HUES64 (cell line): ENCODE measurements around the gene LYRM1.
"Not testable (repeated sequence)": the region's sequence is repeated elsewhere in the genome, so short reads cannot be mapped to it uniquely, and the experiment has no call there.

Source experiments
- H3K27ac ChIP-seq: 2 replicates; pipeline ENCODE4 v1.7.0; 2013; ENCODE audit warnings: low read depth, low read length, inconsistent platforms
- H3K27me3 ChIP-seq: 2 replicates; pipeline ENCODE4 v1.6.1; 2013; ENCODE audit warnings: mild to moderate bottlenecking, low read length; ENCODE audit not compliant: insufficient read depth
- H3K36me3 ChIP-seq: 2 replicates; pipeline ENCODE4 v1.6.1; 2013; ENCODE audit warnings: mild to moderate bottlenecking, low read length; ENCODE audit not compliant: insufficient read depth
- H3K4me1 ChIP-seq: 2 replicates; pipeline ENCODE4 v1.6.1; 2013; ENCODE audit warnings: mild to moderate bottlenecking, low read length, moderate library complexity; ENCODE audit not compliant: insufficient read depth
- H3K4me3 ChIP-seq: 2 replicates; pipeline ENCODE4 v1.5.1; 2013; ENCODE audit warnings: mild to moderate bottlenecking, low read length, moderate library complexity
- H3K9ac ChIP-seq: 2 replicates; pipeline ENCODE4 v1.6.1; 2013; ENCODE audit warnings: mild to moderate bottlenecking, low read depth, low read length
- H3K9me3 ChIP-seq: 2 replicates; pipeline ENCODE4 v1.6.1; 2013; ENCODE audit warnings: low read depth, low read length; ENCODE audit not compliant: insufficient read depth
- WGBS: fragments of 150-250, 120-280 bp; methylation state at CpG from one replicate; pipeline ENCODE4 v1.1.7; 2013; ENCODE audit warnings: missing lambda C conversion rate; 5-methylcytosine and 5-hydroxymethylcytosine counted together

The LYRM1 gene

GRCh38 chr16:20940871-20941635, 40.5 kb downstream of the LYRM1 start:
- H3K9me3 ChIP-seq = no peaks in the 10 kb centered on the region
- H3K36me3 ChIP-seq = no peaks in the 10 kb centered on the region
- no peak overlapping the region for H3K9ac ChIP-seq
- no peak overlapping the region for H3K27ac ChIP-seq
- no peaks in the 10 kb centered on the region; the same call in 1 of the 2 replicates for H3K4me1 ChIP-seq
- WGBS = 90% methylated on average over 6 of the region's 6 CpGs
- H3K4me3 ChIP-seq = no peak overlapping the region
- H3K27me3 ChIP-seq = no peaks in the 10 kb centered on the region

GRCh38 chr16:20941636-20941926, 41.0 kb downstream of the LYRM1 start:
- Histone ChIP-seq H3K4me1 (no peaks in the 10 kb centered on the region; the same call in 1 of the 2 replicates), H3K27me3 (no peaks in the 10 kb centered on the region), H3K9me3 (no peaks in the 10 kb centered on the region), H3K9ac (no peak overlapping the region), H3K27ac (no peak overlapping the region), H3K4me3 (no peak overlapping the region), H3K36me3 (no peaks in the 10 kb centered on the region)
- 95% methylated on average over 6 of the region's 6 CpGs for WGBS

DNA sequence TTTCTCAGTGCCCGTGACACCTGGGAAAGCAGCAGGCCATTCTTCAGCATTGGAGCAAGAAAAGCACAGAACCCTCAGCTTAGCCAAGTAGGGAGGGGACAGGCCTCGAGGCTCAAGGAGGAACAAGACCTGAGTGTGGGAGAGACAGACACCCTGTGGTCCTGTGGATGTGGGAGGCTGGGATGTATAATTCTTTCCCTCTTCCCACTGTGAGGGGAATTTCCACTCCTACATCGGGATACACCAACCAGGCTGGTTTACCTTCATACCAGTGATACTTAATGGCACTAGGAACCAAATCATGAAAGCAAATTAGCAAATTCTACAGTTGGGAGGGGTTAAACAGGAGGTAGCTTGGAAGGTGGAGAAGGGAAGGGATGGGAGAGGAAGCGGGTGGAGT, 41.7 kb downstream of the LYRM1 start:
- 85% methylated on average over 3 of the region's 4 CpGs for WGBS
- no peak overlapping the region for H3K9ac ChIP-seq
- no peak overlapping the region for H3K4me3 ChIP-seq
- no peak overlapping the region for H3K27ac ChIP-seq
- no peaks in the 10 kb centered on the region for H3K9me3 ChIP-seq
- H3K36me3 ChIP-seq = no peaks in the 10 kb centered on the region
- H3K4me1 ChIP-seq = no peaks in the 10 kb centered on the region; the same call in 1 of the 2 replicates
- H3K27me3 ChIP-seq = no peaks in the 10 kb centered on the region

DNA sequence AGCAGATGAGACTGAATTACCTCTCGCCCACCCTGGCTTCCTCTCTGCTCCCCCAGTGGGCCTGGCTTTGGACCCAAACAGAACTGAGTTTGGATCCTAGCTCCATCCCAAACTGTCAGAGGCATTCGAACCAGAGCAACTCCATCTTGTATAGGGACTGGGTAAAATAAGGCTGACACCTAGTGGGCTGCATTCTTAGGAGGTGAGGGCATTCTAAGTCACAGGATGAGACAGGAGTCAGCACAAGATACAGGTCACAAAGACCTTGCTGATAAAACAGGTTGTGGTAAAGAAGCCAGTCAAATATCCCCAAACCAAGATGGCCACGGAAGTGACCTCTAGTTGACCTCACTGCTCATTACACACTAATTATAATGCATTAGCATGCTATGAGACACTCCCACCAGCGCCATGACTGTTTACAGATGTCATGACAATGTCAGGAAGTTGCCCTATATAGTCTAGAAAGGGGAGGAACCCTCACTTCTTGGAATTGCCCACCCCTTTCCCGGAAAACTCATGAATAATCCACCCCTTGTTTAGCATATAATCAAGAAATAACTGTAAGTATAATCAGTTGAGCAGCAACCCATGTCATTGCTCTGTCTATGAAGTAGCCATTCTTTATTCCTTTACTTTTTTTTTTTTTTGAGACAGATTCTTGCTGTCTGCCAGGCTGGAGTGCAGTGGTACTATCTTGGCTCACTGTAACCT, 44.4 kb downstream of the LYRM1 start:
- Histone ChIP-seq H3K4me1 (no peaks in the 10 kb centered on the region; the same call in 1 of the 2 replicates), H3K4me3 (no peak overlapping the region), H3K9me3 (no peaks in the 10 kb centered on the region), H3K36me3 (no peaks in the 10 kb centered on the region), H3K9ac (no peak overlapping the region), H3K27me3 (no peaks in the 10 kb centered on the region), H3K27ac (no peak overlapping the region)
- WGBS = 95% methylated on average over 4 of the region's 5 CpGs

DNA sequence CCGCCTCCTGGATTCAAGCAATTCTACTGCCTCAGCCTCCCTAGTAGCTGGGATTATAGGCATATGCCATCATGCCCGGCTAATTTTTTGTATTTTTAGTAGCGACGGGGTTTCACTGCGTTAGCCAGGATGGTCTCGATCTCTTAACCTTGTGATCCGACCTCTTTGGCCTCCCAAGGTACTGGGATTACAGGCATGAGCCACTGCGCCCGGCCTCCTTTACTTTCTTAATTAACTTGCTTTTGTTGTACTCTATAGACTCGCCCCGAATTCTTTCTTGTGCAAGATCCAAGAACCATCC, 45.0 kb downstream of the LYRM1 start:
- H3K9ac ChIP-seq, H3K36me3 ChIP-seq, H3K27ac ChIP-seq, H3K27me3 ChIP-seq, H3K9me3 ChIP-seq, H3K4me3 ChIP-seq, H3K4me1 ChIP-seq: not testable (repeated sequence)
- WGBS = 96% methylated on average over 11 of the region's 11 CpGs

DNA sequence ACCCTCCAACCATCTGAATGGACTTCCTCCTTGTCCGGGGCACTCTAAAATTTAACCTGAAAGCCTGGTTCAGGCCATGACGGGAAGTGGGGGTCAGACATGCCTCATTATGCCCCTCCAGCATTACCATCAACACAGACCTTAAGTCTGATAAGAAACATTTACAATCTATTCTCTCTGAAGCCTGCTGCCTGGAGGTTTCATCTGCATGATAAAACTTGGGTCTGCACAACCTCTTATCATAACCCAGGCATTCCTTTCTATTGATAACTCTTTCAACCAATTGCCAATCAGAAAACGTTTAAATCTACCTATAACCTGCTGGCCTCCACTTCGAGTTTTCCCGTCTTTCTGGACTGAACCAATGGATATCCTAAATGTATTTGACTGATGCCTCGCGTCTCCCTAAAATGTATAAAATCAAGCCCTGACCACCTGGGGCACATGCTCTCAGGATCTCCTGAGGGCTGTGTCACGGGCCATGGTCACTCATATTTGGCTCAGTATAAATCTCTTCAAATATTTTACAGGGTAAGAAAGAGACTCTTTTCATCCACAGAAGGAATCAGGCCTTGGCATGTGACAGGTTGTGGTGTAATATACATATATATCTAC, 45.6 kb downstream of the LYRM1 start:
- Histone ChIP-seq H3K36me3 (no peaks in the 10 kb centered on the region), H3K9me3 (no peaks in the 10 kb centered on the region), H3K4me3 (no peak overlapping the region), H3K27ac (no peak overlapping the region), H3K27me3 (no peaks in the 10 kb centered on the region), H3K4me1 (no peaks in the 10 kb centered on the region; the same call in 1 of the 2 replicates), H3K9ac (no peak overlapping the region)
- 87% methylated on average over 8 of the region's 8 CpGs for WGBS

DNA sequence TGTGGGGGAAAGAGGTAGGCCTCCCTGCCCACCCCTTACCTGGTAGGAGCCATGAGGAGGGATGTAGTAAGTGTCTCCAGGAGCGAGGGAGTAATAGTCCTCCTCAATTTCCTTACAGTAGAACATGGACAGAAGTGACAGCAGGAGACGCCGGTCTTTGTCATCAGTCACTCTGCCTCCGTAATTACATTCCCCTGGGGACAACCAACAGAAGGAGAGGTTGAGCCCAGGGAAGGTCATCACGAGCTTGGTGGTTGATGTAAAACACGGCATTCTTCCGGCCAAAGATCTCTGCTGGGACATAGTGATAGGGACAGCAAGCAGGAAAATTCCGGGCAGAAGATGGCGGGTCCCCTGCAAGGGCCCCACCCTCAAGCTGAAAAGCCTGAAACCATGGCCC, 47.9 kb downstream of the LYRM1 start:
- Histone ChIP-seq H3K4me3 (no peak overlapping the region), H3K4me1 (no peaks in the 10 kb centered on the region; the same call in 1 of the 2 replicates), H3K27ac (no peak overlapping the region), H3K9me3 (no peaks in the 10 kb centered on the region), H3K9ac (no peak overlapping the region), H3K36me3 (no peaks in the 10 kb centered on the region), H3K27me3 (no peaks in the 10 kb centered on the region)
- WGBS = 97% methylated on average over 9 of the region's 9 CpGs

DNA sequence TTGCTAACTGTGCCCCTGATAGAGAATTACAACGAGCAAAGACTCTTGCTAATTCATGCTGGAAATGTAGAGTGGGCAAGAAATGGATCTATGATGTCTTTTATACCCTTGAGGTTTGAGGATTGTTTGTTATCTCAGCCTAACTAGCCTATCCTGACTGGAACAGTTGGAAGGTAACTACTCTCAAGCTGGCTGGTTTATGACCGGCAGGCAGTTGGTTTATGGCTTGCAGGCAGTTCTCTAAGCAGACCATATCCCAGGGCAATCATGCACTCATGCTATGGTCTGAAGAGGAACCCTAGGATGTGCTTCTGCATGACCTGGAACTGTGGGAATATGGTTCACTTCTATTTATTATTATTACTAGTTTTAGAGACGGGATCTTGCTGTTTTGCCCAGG, 49.1 kb downstream of the LYRM1 start:
- H3K4me3 ChIP-seq = no peak overlapping the region
- no peaks in the 10 kb centered on the region for H3K9me3 ChIP-seq
- no peaks in the 10 kb centered on the region for H3K36me3 ChIP-seq
- no peak overlapping the region for H3K9ac ChIP-seq
- no peak overlapping the region for H3K27ac ChIP-seq
- 88% methylated on average over 3 of the region's 3 CpGs for WGBS
- no peaks in the 10 kb centered on the region for H3K27me3 ChIP-seq
- no peaks in the 10 kb centered on the region; the same call in 1 of the 2 replicates for H3K4me1 ChIP-seq

- 86% methylated on average over 3 of the region's 4 CpGs for WGBS
- no peaks in the 10 kb centered on the region for H3K9me3 ChIP-seq
- no peaks in the 10 kb centered on the region; the same call in 1 of the 2 replicates for H3K4me1 ChIP-seq
- H3K4me3 ChIP-seq = no peak overlapping the region
- H3K9ac ChIP-seq = no peak overlapping the region
- no peaks in the 10 kb centered on the region for H3K27me3 ChIP-seq
- H3K27ac ChIP-seq = no peak overlapping the region
- no peaks in the 10 kb centered on the region for H3K36me3 ChIP-seq
These were observed 49.7 kb downstream of the LYRM1 start for GRCh38 chr16:20950294-20950693.

DNA sequence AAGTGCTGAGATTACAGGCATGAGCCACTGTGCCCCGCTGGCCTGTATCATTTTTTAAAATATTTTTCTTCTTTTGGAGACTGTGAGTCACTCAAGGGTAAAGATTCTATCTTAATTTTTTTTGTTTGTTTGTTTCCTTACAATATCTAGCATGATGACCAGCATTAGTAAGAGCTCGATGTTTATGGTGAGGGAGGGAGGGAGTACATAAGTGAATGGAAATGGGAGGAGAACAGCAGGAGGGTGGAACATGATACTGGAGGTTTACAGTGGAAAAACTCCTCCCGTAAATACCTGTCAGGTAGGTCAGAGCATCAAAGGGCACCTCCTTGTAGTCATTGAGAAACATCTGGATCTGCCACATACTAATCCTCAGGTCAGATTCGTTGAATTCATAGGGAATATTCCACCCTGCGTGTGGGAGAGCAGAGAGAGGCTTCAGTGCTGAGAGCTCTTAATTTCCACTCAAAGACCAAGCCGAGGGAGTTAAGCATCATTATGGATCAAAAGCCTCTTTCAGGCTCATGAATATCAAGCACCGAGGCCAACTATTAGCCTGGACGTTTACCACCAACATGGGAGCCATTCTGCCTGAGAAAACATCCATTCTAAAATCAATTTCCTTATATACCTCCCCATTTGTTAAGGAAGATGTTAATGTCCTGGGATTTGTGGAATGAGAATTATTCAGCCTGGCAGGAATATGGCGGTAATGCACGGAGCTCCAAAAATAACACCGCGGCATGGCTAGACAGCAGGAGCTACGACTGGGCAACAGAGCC, 51.8 kb downstream of the LYRM1 start:
- WGBS = 90% methylated on average over 13 of the region's 13 CpGs
- H3K27ac ChIP-seq = no peak overlapping the region

DNA sequence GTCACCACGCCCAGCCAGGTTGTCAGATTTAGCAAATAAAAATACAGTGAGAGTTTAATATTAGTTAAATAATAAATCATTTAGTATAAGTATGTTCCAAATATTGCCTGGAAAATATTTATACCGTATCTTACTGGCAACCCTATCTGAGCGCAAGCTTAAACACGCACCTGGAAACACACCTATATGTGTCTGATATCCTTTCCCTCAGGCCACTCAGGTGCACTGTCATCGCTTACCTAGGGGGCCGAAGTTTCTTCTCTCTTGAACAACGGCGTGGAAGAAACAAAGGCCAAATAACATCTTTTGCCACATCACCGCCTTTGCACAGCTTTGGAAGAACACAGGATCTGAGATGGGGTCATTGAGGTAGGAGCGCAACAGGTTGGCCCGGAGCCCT, 54.0 kb downstream of the LYRM1 start:
- Histone ChIP-seq H3K4me3 (no peak overlapping the region), H3K27me3 (no peaks in the 10 kb centered on the region), H3K4me1 (no peaks in the 10 kb centered on the region), H3K27ac (no peak overlapping the region), H3K9me3 (no peaks in the 10 kb centered on the region), H3K9ac (no peak overlapping the region), H3K36me3 (no peaks in the 10 kb centered on the region)
- WGBS = 98% methylated on average over 10 of the region's 11 CpGs

More for the DNA sequence above, 51.8 kb downstream of the LYRM1 start:
- H3K9me3 ChIP-seq = no peaks in the 10 kb centered on the region
- H3K27me3 ChIP-seq = no peaks in the 10 kb centered on the region
- no peaks in the 10 kb centered on the region for H3K36me3 ChIP-seq
- no peaks in the 10 kb centered on the region for H3K4me1 ChIP-seq
- no peak overlapping the region for H3K9ac ChIP-seq
- H3K4me3 ChIP-seq = no peak overlapping the region
